Measurements from ENCODE around the gene CLOCK.

DNA sequence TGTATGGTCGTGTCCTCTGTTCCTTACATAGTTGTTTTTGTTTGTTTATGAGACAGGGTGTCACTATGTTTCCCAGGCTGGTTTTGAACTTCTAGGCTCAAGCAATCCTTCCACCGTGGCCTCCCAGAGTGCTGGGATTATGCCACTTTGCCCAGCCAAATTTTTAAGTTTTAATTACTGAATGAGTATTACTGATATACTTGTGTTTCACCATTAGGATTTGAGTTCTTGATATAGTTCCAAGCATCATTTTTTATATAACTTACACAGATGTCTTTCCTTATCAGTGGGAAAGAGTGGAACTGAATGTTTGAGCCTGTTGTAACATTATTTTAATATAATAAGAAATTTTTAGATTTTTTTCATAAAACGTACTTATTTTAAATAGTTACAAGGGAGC is 130.5 kb downstream of the CLOCK start:
- no peak for TF ChIP-seq POLR2A (IDR thresholded peaks at IDR 0.05; ENCODE audit: low read depth, low read length)
- TF ChIP-seq POLR2AphosphoS5 (IDR thresholded peaks at IDR 0.05; ENCODE audit: low read depth, low read length) = no peak
